HepG2 (cell line): Measurements from ENCODE around the gene NOL4L. TPM values are rescaled to one million over a fixed set of nuclear protein-coding genes. Genes with fewer than 3 reads are reported as not detected.

ENCODE experiments used
- ATF7 ChIP-seq, 2 experiments: fragments of 450-650 bp in 1 of 2; sonication (generic) in 1 of 2; formaldehyde crosslinking in 1 of 2; IDR thresholded peaks; 2 replicates each; pipeline versions ENCODE4 v1.4.0 to v1.6.1; 2016 to 2020; ENCODE audit warnings: antibody characterized with exemption in 1 of 2, mild to moderate bottlenecking in 1 of 2, missing genetic modification reagents in 1 of 2
- BRCA1 ChIP-seq: sonication (generic); formaldehyde crosslinking; IDR thresholded peaks from 2 replicates; pipeline ENCODE4 v1.4.0; 2020; ENCODE audit warnings: missing genetic modification reagents
- CCAR2 ChIP-seq: fragments of 200-400 bp; formaldehyde crosslinking; optimal IDR thresholded peaks from 2 replicates; pipeline ENCODE3; 2018; ENCODE audit warnings: low read depth, mild to moderate bottlenecking, low read length, moderate library complexity
- CHD4 ChIP-seq: fragments of 200-600 bp; sonication (generic); IDR thresholded peaks from 2 replicates; pipeline ENCODE4 v1.7.0; 2017; ENCODE audit warnings: mild to moderate bottlenecking, low read length, borderline replicate concordance
- FOSL2 ChIP-seq: sonication (generic); formaldehyde crosslinking; IDR thresholded peaks from 2 replicates; pipeline ENCODE4 v1.4.0; 2020; ENCODE audit warnings: missing genetic modification reagents
- FOXO1 ChIP-seq: sonication (generic); formaldehyde crosslinking; IDR thresholded peaks from 2 replicates; pipeline ENCODE4 v1.4.0; 2020; ENCODE audit warnings: missing genetic modification reagents
- HMGA1 ChIP-seq: sonication (generic); formaldehyde crosslinking; conservative IDR thresholded peaks from 2 replicates; pipeline ENCODE4 v1.4.0; 2020; ENCODE audit warnings: missing genetic modification reagents
- HNF4G ChIP-seq, 2 experiments: sonication (generic) in 1 of 2; formaldehyde crosslinking in 1 of 2; IDR thresholded peaks; 2 replicates each; pipeline versions ENCODE4 v1.4.0 to v1.6.1; 2011 to 2020; ENCODE audit warnings: borderline replicate concordance in 2 of 2, low read depth in 2 of 2, mild to moderate bottlenecking in 2 of 2, low read length in 1 of 2, missing genetic modification reagents in 1 of 2, moderate library complexity in 1 of 2
- JARID2 ChIP-seq: sonication (generic); formaldehyde crosslinking; IDR thresholded peaks from 2 replicates; pipeline ENCODE4 v1.8.1; 2023; ENCODE audit warnings: missing genetic modification reagents, inconsistent platforms; ENCODE audit not compliant: insufficient replicate concordance
- KAT2B ChIP-seq: fragments of 150-350 bp; IDR thresholded peaks from 2 replicates; pipeline ENCODE4 v1.6.1; 2014; ENCODE audit warnings: low read depth, low read length, borderline replicate concordance
- KDM1A ChIP-seq: IDR thresholded peaks from 2 replicates; pipeline ENCODE4 v1.6.1; 2016; ENCODE audit warnings: missing compliant biosample characterization
- KDM2A ChIP-seq: sonication (generic); formaldehyde crosslinking; IDR thresholded peaks from 2 replicates; pipeline ENCODE4 v1.4.0; 2020; ENCODE audit warnings: low read depth, missing genetic modification reagents, borderline replicate concordance
- KMT2A ChIP-seq: sonication (generic); formaldehyde crosslinking; IDR thresholded peaks from 2 replicates; pipeline ENCODE4 v1.4.0; 2020; ENCODE audit warnings: missing genetic modification reagents
- MTA3 ChIP-seq: sonication (generic); formaldehyde crosslinking; IDR thresholded peaks from 2 replicates; pipeline ENCODE4 v1.4.0; 2020; ENCODE audit warnings: missing genetic modification reagents
- NAIF1 ChIP-seq: sonication (generic); formaldehyde crosslinking; IDR thresholded peaks from 2 replicates; pipeline ENCODE4 v1.5.0; 2020; ENCODE audit warnings: mild to moderate bottlenecking, missing genetic modification reagents, borderline replicate concordance
- NR2F6 ChIP-seq, 2 experiments: IDR thresholded peaks; 2 replicates each; pipeline ENCODE4 v1.6.1; 2016; ENCODE audit warnings: antibody characterized with exemption in 1 of 2, mild to moderate bottlenecking in 1 of 2
- PAX8 ChIP-seq: sonication (generic); formaldehyde crosslinking; IDR thresholded peaks from 2 replicates; pipeline ENCODE4 v1.8.0; 2022; ENCODE audit warnings: mild to moderate bottlenecking, missing genetic modification reagents, borderline replicate concordance
- POLR2G ChIP-seq: fragments of 200-400 bp; formaldehyde crosslinking; IDR thresholded peaks from 2 replicates; pipeline ENCODE4 v1.6.1; 2018; ENCODE audit warnings: mild to moderate bottlenecking, low read depth, low read length, moderate library complexity
- SIX4 ChIP-seq: sonication (generic); formaldehyde crosslinking; IDR thresholded peaks from 2 replicates; pipeline ENCODE4 v1.4.0; 2020; ENCODE audit warnings: missing genetic modification reagents
- TOE1 ChIP-seq: sonication (generic); formaldehyde crosslinking; IDR thresholded peaks from 2 replicates; pipeline ENCODE4 v1.4.0; 2020; ENCODE audit warnings: mild to moderate bottlenecking, missing genetic modification reagents
- ZBTB1 ChIP-seq: sonication (generic); formaldehyde crosslinking; IDR thresholded peaks from 2 replicates; pipeline ENCODE4 v1.4.0; 2020; ENCODE audit warnings: missing genetic modification reagents, borderline replicate concordance
- ZNF274 ChIP-seq: sonication (generic); formaldehyde crosslinking; IDR thresholded peaks from 2 replicates; pipeline ENCODE4 v1.5.1; 2020; ENCODE audit warnings: mild to moderate bottlenecking, missing genetic modification reagents
- ZNF292 ChIP-seq: sonication (generic); formaldehyde crosslinking; IDR thresholded peaks from 2 replicates; pipeline ENCODE4 v1.8.1; 2022; ENCODE audit warnings: mild to moderate bottlenecking, low read depth, missing genetic modification reagents, borderline replicate concordance
- ZNF747 ChIP-seq: sonication (generic); formaldehyde crosslinking; IDR thresholded peaks from 2 replicates; pipeline ENCODE4 v1.8.1; 2023; ENCODE audit warnings: missing genetic modification reagents, mild to moderate bottlenecking, borderline replicate concordance
- ZNF773 ChIP-seq: sonication (generic); formaldehyde crosslinking; IDR thresholded peaks from 2 replicates; pipeline ENCODE4 v1.4.0; 2020; ENCODE audit warnings: missing genetic modification reagents, borderline replicate concordance
- ZNF781 ChIP-seq: sonication (generic); formaldehyde crosslinking; IDR thresholded peaks from 2 replicates; pipeline ENCODE4 v1.5.1; 2020; ENCODE audit warnings: borderline replicate concordance, mild to moderate bottlenecking, missing genetic modification reagents; ENCODE audit errors: not compliant biosample characterization
- ZSCAN12 ChIP-seq: sonication (generic); formaldehyde crosslinking; IDR thresholded peaks from 2 replicates; pipeline ENCODE4 v1.9.0; 2021; ENCODE audit warnings: mild to moderate bottlenecking, missing genetic modification reagents
- polyA plus RNA-seq, 8 experiments: library from polyadenylated mRNA; depleted of rRNA in 3 of 8; stranded (reverse) in 7 of 8; unstranded in 1 of 8; fragments of >200 nt; fragmentation: Illumina TruSeq in 4 of 8; extraction: Trizol in 4 of 8; gene quantifications; 2 replicates each; pipeline versions ENCODE4 v1.2.1 to v1.2.3, GENCODE V29; 2011 to 2016; ENCODE audit warnings: low read depth in 4 of 8, missing spikeins in 1 of 8, mixed read lengths in 1 of 8; ENCODE audit not compliant: insufficient read depth in 1 of 8
- total RNA-seq, 5 experiments: library from RNA; depleted of rRNA; stranded (reverse); fragments of >200 nt; fragmentation: Illumina TruSeq; extraction: Trizol; gene quantifications; 2 replicates each; pipeline ENCODE4 v1.2.3, GENCODE V29; 2016; ENCODE audit warnings: low read depth in 1 of 5
- TF ChIP-seq, protein P1 (sequence below): sonication (generic); formaldehyde crosslinking; IDR thresholded peaks from 2 replicates; pipeline ENCODE4 v1.4.0; 2020; ENCODE audit warnings: mild to moderate bottlenecking, missing genetic modification reagents

Gene NOL4L
- total and polyA plus RNA-seq, 2 of the 13 experiments (the other 11 are each of a cell fraction or from before 2014, with no cell fraction given), result 16.6 to 35.4 TPM

DNA sequence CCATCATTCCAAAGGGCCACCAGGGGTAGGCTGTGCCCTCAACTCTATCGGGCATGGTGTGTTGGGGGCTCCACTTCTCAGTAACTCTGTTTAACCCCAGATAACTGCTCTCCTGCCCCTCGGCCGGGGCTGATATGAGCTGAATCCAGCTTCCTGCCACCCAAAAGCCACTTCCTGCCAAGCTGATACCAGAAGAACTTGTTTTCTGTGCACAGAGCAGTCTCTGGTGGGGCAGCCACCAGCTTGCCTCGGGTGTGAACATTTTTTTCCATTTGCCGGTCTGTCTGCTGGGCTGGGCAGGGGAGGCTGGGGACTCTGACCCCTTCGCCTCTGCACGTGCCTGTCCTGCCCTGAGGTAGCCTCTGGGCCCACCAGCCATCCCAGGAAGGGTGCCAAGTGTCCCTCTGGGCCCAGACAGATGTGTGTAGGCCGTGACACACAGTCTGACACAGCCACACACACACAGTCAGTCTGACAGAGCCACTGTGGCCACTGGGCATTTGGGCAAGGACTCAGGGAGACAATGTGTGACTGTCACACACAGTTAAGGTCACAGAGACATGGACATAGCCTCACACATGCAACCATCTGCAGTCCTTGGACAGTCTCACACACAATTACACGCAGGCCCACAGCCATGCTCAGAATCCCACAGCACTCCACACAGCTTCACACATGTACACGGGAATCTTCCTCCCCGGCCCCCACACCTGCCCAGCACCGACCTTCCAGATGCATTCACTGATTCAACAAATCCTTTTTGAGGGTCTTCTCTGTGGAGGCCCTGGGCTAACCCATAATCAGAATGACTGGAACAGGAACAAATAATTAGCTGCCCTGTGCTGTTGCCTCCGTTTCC is 45.1 kb downstream of the NOL4L start (continued):
- TF ChIP-seq ZNF274, result peak; percentile 87
- no peak for TF ChIP-seq BRCA1 (CRISPR knock-in tag)
- TF ChIP-seq ZNF781 (CRISPR knock-in tag), result peak; percentile 89
- no peak; the same call in 1 of the 2 replicates for TF ChIP-seq KMT2A (CRISPR knock-in tag)
- TF ChIP-seq NAIF1 (CRISPR knock-in tag), result no peak
- 0 out of 2 replicates have a peak, but pooled peaks have one; percentile 40 for TF ChIP-seq SIX4 (CRISPR knock-in tag)
- TF ChIP-seq MTA3, result no peak
- TF ChIP-seq PAX8 (CRISPR knock-in tag), result peak; percentile 96; the same call in 1 of the 2 replicates
- no peak for TF ChIP-seq ZNF747 (CRISPR knock-in tag)
- no peak for TF ChIP-seq KDM1A (CRISPR knock-in tag)
- TF ChIP-seq ZSCAN12 (CRISPR knock-in tag), result no peak
- TF ChIP-seq ATF7 (IDR thresholded peaks at IDR 0.05), result no peak
- peak; percentile 88; the same call in 1 of the 2 replicates for TF ChIP-seq ATF7 (CRISPR knock-in tag; IDR thresholded peaks at IDR 0.05)
- TF ChIP-seq ZBTB1 (CRISPR knock-in tag), result no peak
- TF ChIP-seq POLR2G, result peak; percentile 31; the same call in 1 of the 2 replicates
- no peak for TF ChIP-seq ZNF773 (CRISPR knock-in tag)
- TF ChIP-seq, protein P1, sequence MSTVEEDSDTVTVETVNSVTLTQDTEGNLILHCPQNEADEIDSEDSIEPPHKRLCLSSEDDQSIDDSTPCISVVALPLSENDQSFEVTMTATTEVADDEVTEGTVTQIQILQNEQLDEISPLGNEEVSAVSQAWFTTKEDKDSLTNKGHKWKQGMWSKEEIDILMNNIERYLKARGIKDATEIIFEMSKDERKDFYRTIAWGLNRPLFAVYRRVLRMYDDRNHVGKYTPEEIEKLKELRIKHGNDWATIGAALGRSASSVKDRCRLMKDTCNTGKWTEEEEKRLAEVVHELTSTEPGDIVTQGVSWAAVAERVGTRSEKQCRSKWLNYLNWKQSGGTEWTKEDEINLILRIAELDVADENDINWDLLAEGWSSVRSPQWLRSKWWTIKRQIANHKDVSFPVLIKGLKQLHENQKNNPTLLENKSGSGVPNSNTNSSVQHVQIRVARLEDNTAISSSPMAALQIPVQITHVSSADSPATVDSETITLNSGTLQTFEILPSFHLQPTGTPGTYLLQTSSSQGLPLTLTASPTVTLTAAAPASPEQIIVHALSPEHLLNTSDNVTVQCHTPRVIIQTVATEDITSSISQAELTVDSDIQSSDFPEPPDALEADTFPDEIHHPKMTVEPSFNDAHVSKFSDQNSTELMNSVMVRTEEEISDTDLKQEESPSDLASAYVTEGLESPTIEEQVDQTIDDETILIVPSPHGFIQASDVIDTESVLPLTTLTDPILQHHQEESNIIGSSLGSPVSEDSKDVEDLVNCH, result no peak
- TF ChIP-seq HMGA1 (CRISPR knock-in tag), result no peak
- TF ChIP-seq HNF4G (IDR thresholded peaks at IDR 0.05; ENCODE audit: borderline replicate concordance, low read depth, low read length), result peak; percentile 87
- peak; percentile 94 for TF ChIP-seq HNF4G (CRISPR knock-in tag; IDR thresholded peaks at IDR 0.05; ENCODE audit: borderline replicate concordance, low read depth)
- TF ChIP-seq CHD4, result peak; percentile 79; the same call in 1 of the 2 replicates
- TF ChIP-seq FOSL2 (CRISPR knock-in tag), result peak; percentile 75
- peak; percentile 81; the same call in 1 of the 2 replicates for TF ChIP-seq FOXO1 (CRISPR knock-in tag)
- peak; percentile 95 for TF ChIP-seq ZNF292 (CRISPR knock-in tag)
- no peak for TF ChIP-seq CCAR2
- TF ChIP-seq KAT2B, result no peak
- TF ChIP-seq JARID2 (CRISPR knock-in tag), result no peak
- TF ChIP-seq KDM2A (CRISPR knock-in tag), result peak; percentile 59; the same call in 1 of the 2 replicates
- TF ChIP-seq TOE1 (CRISPR knock-in tag), result no peak
- TF ChIP-seq NR2F6 (IDR thresholded peaks at IDR 0.05), result peak; percentile 92
- TF ChIP-seq NR2F6 (CRISPR knock-in tag; IDR thresholded peaks at IDR 0.05), result peak; percentile 98
